HEK293 (cell line): ENCODE results near the gene MGAT4B.

Experiments
- CTCF ChIA-PET: fragments of 350-600 bp; formaldehyde crosslinking; extraction: SDS; loops from one replicate; lab custom pipeline; 2021; ENCODE audit warnings: antibody characterized with exemption; lab: Yijun Ruan, JAX
- POLR2A ChIA-PET: fragments of 300-600 bp; formaldehyde crosslinking; extraction: SDS; loops from one replicate; lab custom pipeline; 2020; ENCODE audit warnings: antibody characterized with exemption, inconsistent platforms; lab: Yijun Ruan, JAX
- H3K27ac ChIP-seq: fragments of 200-500 bp; sonication (Bioruptor generic); 2 replicates; pipeline ENCODE4 v1.5.1; 2014; ENCODE audit warnings: low read depth, low read length, control low read depth, inconsistent platforms; ENCODE audit errors: extremely low read depth
- H3K36me3 ChIP-seq, 2 experiments: fragments of 200-500 bp in 1 of 2; sonication (Bioruptor generic) in 1 of 2; 1 replicate in 1 of 2; 2 replicates in 1 of 2; pipeline ENCODE4 v1.5.1; 2014 to 2017; ENCODE audit warnings: inconsistent platforms in 2 of 2, low read length in 2 of 2; ENCODE audit not compliant: control insufficient read depth in 2 of 2, insufficient read depth in 1 of 2
- H3K4me1 ChIP-seq: fragments of 200-500 bp; sonication (Bioruptor generic); 2 replicates; pipeline ENCODE4 v1.5.1; 2014; ENCODE audit warnings: mild to moderate bottlenecking, low read length, inconsistent platforms; ENCODE audit not compliant: control insufficient read depth, insufficient read depth
- H3K4me3 ChIP-seq: 2 replicates; pipeline ENCODE4 v1.5.1; 2011; ENCODE audit warnings: low read depth, mild to moderate bottlenecking, control low read depth, low read length, moderate library complexity
- H3K9me3 ChIP-seq: fragments of 200-500 bp; sonication (Bioruptor generic); 2 replicates; pipeline ENCODE4 v1.5.1; 2014; ENCODE audit warnings: low read depth, low read length, inconsistent platforms; ENCODE audit not compliant: control insufficient read depth, insufficient read depth
- ZFP37 ChIP-seq: fragments of 450-650 bp; formaldehyde crosslinking; IDR thresholded peaks from 2 replicates; pipeline ENCODE4 v1.5.1; 2016; ENCODE audit warnings: missing biosample characterization, missing genetic modification characterization
- ZIC2 ChIP-seq: fragments of 450-650 bp; formaldehyde crosslinking; IDR thresholded peaks from 2 replicates; pipeline ENCODE4 v1.5.1; 2016; ENCODE audit warnings: missing biosample characterization, missing genetic modification characterization
- ZNF202 ChIP-seq: fragments of 450-650 bp; formaldehyde crosslinking; IDR thresholded peaks from 2 replicates; pipeline ENCODE4 v1.5.1; 2016; ENCODE audit warnings: missing biosample characterization, missing genetic modification characterization, borderline replicate concordance
- ZNF221 ChIP-seq: fragments of 450-650 bp; formaldehyde crosslinking; IDR thresholded peaks from 2 replicates; pipeline ENCODE4 v1.5.1; 2017; ENCODE audit warnings: missing biosample characterization, missing genetic modification characterization, borderline replicate concordance
- ZNF274 ChIP-seq, 2 experiments: fragments of 200-500 bp in 1 of 2; fragments of 450-650 bp in 1 of 2; sonication (Bioruptor generic) in 1 of 2; formaldehyde crosslinking in 1 of 2; IDR thresholded peaks; 2 replicates each; pipeline versions ENCODE4 v1.5.1 to v1.6.1; 2014 to 2016; ENCODE audit warnings: borderline replicate concordance in 1 of 2, inconsistent platforms in 1 of 2, low read length in 1 of 2, missing biosample characterization in 1 of 2, missing genetic modification characterization in 1 of 2
- ZNF529 ChIP-seq: fragments of 450-650 bp; formaldehyde crosslinking; IDR thresholded peaks from 2 replicates; pipeline ENCODE4 v1.5.1; 2017; ENCODE audit warnings: missing genetic modification characterization, missing biosample characterization; ENCODE audit not compliant: insufficient replicate concordance
- TF ChIP-seq, protein P1 (sequence below): fragments of 450-650 bp; IDR thresholded peaks from 2 replicates; pipeline ENCODE4 v1.5.1; 2018; ENCODE audit warnings: missing biosample characterization, mild to moderate bottlenecking, missing genetic modification characterization
- TF ChIP-seq, protein P2 (sequence below): fragments of 450-650 bp; formaldehyde crosslinking; IDR thresholded peaks from 2 replicates; pipeline ENCODE4 v1.5.1; 2016; ENCODE audit warnings: missing biosample characterization, missing genetic modification characterization

MGAT4B gene

DNA sequence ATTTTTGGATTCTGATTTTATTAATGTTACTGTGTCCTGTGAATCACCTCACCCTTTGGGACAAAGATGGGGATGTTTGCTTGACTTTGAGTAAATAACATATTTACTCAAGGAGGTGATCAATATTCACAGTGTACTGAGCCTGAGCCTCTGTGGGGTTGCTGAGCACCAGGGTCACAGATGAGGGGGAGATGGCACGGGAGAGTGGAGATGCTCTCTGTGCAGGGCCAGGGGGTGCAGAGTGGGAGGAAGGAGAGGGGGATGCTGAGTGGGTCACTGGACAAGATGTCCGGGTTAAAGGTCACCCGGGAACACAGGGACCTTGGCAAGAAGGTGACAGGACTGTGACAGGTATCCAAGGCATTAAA, 18.1 kb upstream of the MGAT4B start:
- Histone ChIP-seq H3K4me3 (no peak overlapping the region), H3K36me3 (peaks cover 31 to 75% of the 10 kb centered on the region in 2 experiments), H3K27ac (no peak overlapping the region), H3K4me1 (peaks cover 12% of the 10 kb centered on the region), H3K9me3 (no peaks in the 10 kb centered on the region)
- POLR2A ChIA-PET, result no interaction called here
- TF ChIP-seq ZNF202 (tag by site-specific recombination) (no peak), ZNF529 (no peak)
- CTCF ChIA-PET, result no interaction called here

DNA sequence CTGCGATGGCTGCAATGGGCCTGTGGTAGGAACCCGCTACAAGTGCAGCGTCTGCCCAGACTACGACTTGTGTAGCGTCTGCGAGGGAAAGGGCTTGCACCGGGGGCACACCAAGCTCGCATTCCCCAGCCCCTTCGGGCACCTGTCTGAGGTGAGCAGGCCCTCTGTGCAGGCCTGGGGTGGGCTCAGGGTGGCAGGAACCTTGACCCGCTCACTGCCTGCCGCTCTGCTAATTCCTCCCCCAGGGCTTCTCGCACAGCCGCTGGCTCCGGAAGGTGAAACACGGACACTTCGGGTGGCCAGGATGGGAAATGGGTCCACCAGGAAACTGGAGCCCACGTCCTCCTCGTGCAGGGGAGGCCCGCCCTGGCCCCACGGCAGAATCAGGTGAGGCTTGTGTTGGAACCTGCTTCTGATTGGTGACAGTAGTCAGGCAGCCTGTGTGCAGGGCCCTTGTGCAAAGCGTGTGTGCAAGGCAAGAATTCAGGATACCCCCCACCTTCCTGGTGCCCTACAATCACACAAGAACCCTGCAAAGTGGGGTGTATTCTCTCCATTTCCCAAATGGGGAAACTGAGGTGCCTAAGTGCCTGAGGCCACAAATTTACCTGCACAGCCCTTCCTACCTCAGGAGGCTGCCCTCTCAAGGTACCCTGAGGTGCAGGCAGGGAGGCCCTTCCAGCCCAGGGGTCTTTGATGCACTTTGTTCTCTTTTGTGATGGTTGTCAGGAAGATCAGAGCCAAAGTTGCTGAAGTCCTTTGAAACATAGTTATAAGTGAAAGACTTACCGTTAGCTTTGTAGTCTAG, 17.5 kb upstream of the MGAT4B start:
- H3K4me1 ChIP-seq, result peaks cover 17% of the 10 kb centered on the region
- TF ChIP-seq, protein P1, sequence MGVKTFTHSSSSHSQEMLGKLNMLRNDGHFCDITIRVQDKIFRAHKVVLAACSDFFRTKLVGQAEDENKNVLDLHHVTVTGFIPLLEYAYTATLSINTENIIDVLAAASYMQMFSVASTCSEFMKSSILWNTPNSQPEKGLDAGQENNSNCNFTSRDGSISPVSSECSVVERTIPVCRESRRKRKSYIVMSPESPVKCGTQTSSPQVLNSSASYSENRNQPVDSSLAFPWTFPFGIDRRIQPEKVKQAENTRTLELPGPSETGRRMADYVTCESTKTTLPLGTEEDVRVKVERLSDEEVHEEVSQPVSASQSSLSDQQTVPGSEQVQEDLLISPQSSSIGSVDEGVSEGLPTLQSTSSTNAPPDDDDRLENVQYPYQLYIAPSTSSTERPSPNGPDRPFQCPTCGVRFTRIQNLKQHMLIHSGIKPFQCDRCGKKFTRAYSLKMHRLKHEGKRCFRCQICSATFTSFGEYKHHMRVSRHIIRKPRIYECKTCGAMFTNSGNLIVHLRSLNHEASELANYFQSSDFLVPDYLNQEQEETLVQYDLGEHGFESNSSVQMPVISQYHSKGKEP (tag by site-specific recombination), result no peak
- POLR2A ChIA-PET, result no interaction called here
- H3K9me3 ChIP-seq, result no peaks in the 10 kb centered on the region
- H3K36me3 ChIP-seq, result peaks cover 27 to 69% of the 10 kb centered on the region in 2 experiments
- H3K4me3 ChIP-seq, result no peak overlapping the region
- no peak overlapping the region for H3K27ac ChIP-seq
- CTCF ChIA-PET, result no interaction called here

DNA sequence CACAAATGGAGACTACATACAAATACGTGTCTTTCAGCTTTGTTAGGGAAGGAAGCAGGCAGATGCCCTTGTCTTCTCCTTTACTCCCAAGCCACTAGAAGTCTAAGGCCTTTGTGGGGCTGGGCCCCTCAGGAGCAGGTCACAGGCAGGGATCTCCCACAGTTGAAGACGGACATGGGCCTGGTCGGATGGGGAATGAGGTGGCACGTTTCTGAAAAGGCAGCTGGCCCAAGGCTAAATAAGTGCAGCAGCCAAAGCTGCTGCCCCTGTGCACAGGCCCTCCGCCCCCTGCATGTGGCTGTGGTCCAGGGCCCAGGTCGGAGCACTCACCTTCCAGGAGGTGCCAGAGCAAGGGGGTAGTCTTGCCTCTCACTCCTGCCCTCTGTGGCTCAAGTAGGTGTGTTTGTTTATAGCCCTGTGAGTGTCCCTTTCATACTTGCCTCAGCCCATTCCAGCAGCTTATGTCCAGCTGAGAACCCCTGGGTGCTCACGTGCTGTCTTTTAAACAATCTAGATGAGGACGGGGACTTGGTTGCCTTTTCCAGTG, 15.9 kb upstream of the MGAT4B start:
- H3K27ac ChIP-seq, result no peak overlapping the region; the same call in 1 of the 2 replicates
- H3K4me1 ChIP-seq, result peaks cover 19% of the 10 kb centered on the region
- no peaks in the 10 kb centered on the region for H3K9me3 ChIP-seq
- no peak overlapping the region for H3K4me3 ChIP-seq
- CTCF ChIA-PET, result interaction anchor here (0.6 to 0.7 kb wide), 2 partner anchors 120 to 132 kb away, joined by 3 to 5 read pairs; no protein-coding TSS in a partner anchor
- POLR2A ChIA-PET, result interaction anchor here (0.6 to 1.6 kb wide), 9 partner anchors 8 to 199 kb away, joined by 3 to 13 read pairs (median 4); partner anchors contain the start of gene HNRNPH1
- peaks cover 16 to 53% of the 10 kb centered on the region in 2 experiments for H3K36me3 ChIP-seq
- TF ChIP-seq ZIC2 (tag by site-specific recombination) (peak; percentile 61), ZNF221 (no peak)

- Histone ChIP-seq H3K9me3 (no peaks in the 10 kb centered on the region), H3K36me3 (peaks cover 16 to 48% of the 10 kb centered on the region in 2 experiments), H3K4me3 (peak overlapping the region; percentile 83)
- CTCF ChIA-PET, result interaction anchor here (0.6 to 0.7 kb wide), 2 partner anchors 120 to 131 kb away, joined by 3 to 5 read pairs; no protein-coding TSS in a partner anchor
- TF ChIP-seq, protein P2, sequence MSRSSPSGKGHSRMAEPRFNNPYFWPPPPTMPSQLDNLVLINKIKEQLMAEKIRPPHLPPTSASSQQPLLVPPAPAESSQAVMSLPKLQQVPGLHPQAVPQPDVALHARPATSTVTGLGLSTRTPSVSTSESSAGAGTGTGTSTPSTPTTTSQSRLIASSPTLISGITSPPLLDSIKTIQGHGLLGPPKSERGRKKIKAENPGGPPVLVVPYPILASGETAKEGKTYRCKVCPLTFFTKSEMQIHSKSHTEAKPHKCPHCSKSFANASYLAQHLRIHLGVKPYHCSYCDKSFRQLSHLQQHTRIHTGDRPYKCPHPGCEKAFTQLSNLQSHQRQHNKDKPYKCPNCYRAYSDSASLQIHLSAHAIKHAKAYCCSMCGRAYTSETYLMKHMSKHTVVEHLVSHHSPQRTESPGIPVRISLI (tag by site-specific recombination), result 0 out of 2 replicates have a peak, but pooled peaks have one; percentile 43
- 0 out of 2 replicates have a peak, but pooled peaks have one; percentile 39 for TF ChIP-seq ZFP37 (tag by site-specific recombination)
- TF ChIP-seq ZNF274 (IDR thresholded peaks at IDR 0.05; ENCODE audit: low read length), result no peak
- no peak for TF ChIP-seq ZNF274 (tag by site-specific recombination; IDR thresholded peaks at IDR 0.05; ENCODE audit: borderline replicate concordance)
- TF ChIP-seq, all 188 proteins: peak for 2
- H3K4me1 ChIP-seq, result peaks cover 19% of the 10 kb centered on the region
- H3K27ac ChIP-seq, result no peak overlapping the region; the same call in 1 of the 2 replicates
- POLR2A ChIA-PET, result interaction anchor here (0.6 to 1.6 kb wide), 8 partner anchors 9 to 198 kb away, joined by 3 to 13 read pairs (median 4); partner anchors contain the start of gene HNRNPH1
Measured at GRCh38 chr5:179822059-179822432, 15.4 kb upstream of the MGAT4B start.
